ENCODE results near the gene WFIKKN1. TPM values are rescaled to one million over a fixed set of nuclear protein-coding genes. Genes with fewer than 3 reads are reported as not detected.

The WFIKKN1 gene
- total and polyA plus RNA-seq, 2 of the 13 experiments (the other 11 are each of a cell fraction or from before 2014, with no cell fraction given) = 1.7 to 4.9 TPM

- TF ChIP-seq ZNF18 (CRISPR knock-in tag; IDR thresholded peaks at IDR 0.05; ENCODE audit: insufficient replicate concordance) (no peak), ZNF615 (CRISPR knock-in tag; IDR thresholded peaks at IDR 0.05; ENCODE audit: borderline replicate concordance) (no peak), PRDM15 (CRISPR knock-in tag; IDR thresholded peaks at IDR 0.05) (no peak), THAP11 (CRISPR knock-in tag; IDR thresholded peaks at IDR 0.05) (peak; percentile 66), NFKBIZ (CRISPR knock-in tag; IDR thresholded peaks at IDR 0.05) (0 out of 2 replicates have a peak, but pooled peaks have one; percentile 29), ZFP37 (CRISPR knock-in tag; IDR thresholded peaks at IDR 0.05; ENCODE audit: borderline replicate concordance) (peak; percentile 38; the same call in 1 of the 2 replicates), NR2C2 (CRISPR knock-in tag; IDR thresholded peaks at IDR 0.05; ENCODE audit: borderline replicate concordance) (0 out of 2 replicates have a peak, but pooled peaks have one; percentile 17), ZNF547 (CRISPR knock-in tag; IDR thresholded peaks at IDR 0.05) (peak; percentile 74; the same call in 1 of the 2 replicates), YEATS2 (CRISPR knock-in tag; IDR thresholded peaks at IDR 0.05; ENCODE audit: borderline replicate concordance) (peak; percentile 34; the same call in 1 of the 2 replicates), ZNF354B (CRISPR knock-in tag; IDR thresholded peaks at IDR 0.05) (no peak), FOXP4 (CRISPR knock-in tag; IDR thresholded peaks at IDR 0.05) (no peak), ZBTB25 (CRISPR knock-in tag; IDR thresholded peaks at IDR 0.05) (0 out of 2 replicates have a peak, but pooled peaks have one; percentile 43), ZNF501 (CRISPR knock-in tag; IDR thresholded peaks at IDR 0.05) (0 out of 2 replicates have a peak, but pooled peaks have one; percentile 19), GMEB1 (CRISPR knock-in tag; IDR thresholded peaks at IDR 0.05; ENCODE audit: borderline replicate concordance) (0 out of 2 replicates have a peak, but pooled peaks have one; percentile 29), SNRNP70 (IDR thresholded peaks at IDR 0.05; ENCODE audit: low read depth, low read length) (no peak)
These were observed 38.1 kb upstream of the WFIKKN1 start (continued) for GRCh38 chr16:592518-593306.
